Stimulated activated CD8-positive, alpha-beta memory T cell treated with anti-CD3 and anti-CD28 coated beads, Interleukin-4, amount 100 ng/mL, for 24 hours (primary cell): ENCODE measurements around the gene PHACTR2.
"Not testable (repeated sequence)": the region's sequence is repeated elsewhere in the genome, so short reads cannot be mapped to it uniquely, and the experiment has no call there.

Source experiments
- DNase-seq: peaks from one replicate; pipeline ENCODE4 v3.0.0-alpha.2; 2020; ENCODE audit warnings: low read depth

The PHACTR2 gene

GRCh38 chr6:143698759-143699429, 21.1 kb downstream of the PHACTR2 start:
- no peak for DNase-seq

- DNase-seq, result no peak
These were observed 21.7 kb downstream of the PHACTR2 start for GRCh38 chr6:143699430-143699825.

GRCh38 chr6:143700684-143701348, 23.1 kb downstream of the PHACTR2 start:
- no peak for DNase-seq

- no peak for DNase-seq
These were observed 23.8 kb downstream of the PHACTR2 start for GRCh38 chr6:143701349-143702234.

- no peak for DNase-seq
These were observed 27.8 kb downstream of the PHACTR2 start for GRCh38 chr6:143705569-143705968.

- no peak for DNase-seq
These were observed 29.9 kb downstream of the PHACTR2 start for GRCh38 chr6:143707697-143708096.

- DNase-seq, result no peak
These were observed 31.1 kb downstream of the PHACTR2 start for GRCh38 chr6:143708889-143709288.

- no peak for DNase-seq
These were observed 33.9 kb downstream of the PHACTR2 start for GRCh38 chr6:143711714-143712113.

GRCh38 chr6:143718472-143718871, 40.7 kb downstream of the PHACTR2 start:
- no peak for DNase-seq

- DNase-seq, result no peak
These were observed 43.9 kb downstream of the PHACTR2 start for GRCh38 chr6:143721642-143722041.

GRCh38 chr6:143724876-143725275, 47.1 kb downstream of the PHACTR2 start:
- no peak for DNase-seq

GRCh38 chr6:143726015-143726647, 48.4 kb downstream of the PHACTR2 start:
- no peak for DNase-seq

- no peak for DNase-seq
These were observed 49.3 kb downstream of the PHACTR2 start for GRCh38 chr6:143727035-143727434.

GRCh38 chr6:143731789-143732188, 54.0 kb downstream of the PHACTR2 start:
- DNase-seq, result no peak

- no peak for DNase-seq
These were observed 54.8 kb downstream of the PHACTR2 start for GRCh38 chr6:143732536-143732935.

- DNase-seq, result no peak
These were observed 55.7 kb downstream of the PHACTR2 start for GRCh38 chr6:143733510-143733909.

GRCh38 chr6:143734641-143735063, 56.9 kb downstream of the PHACTR2 start:
- no peak for DNase-seq

GRCh38 chr6:143738072-143738690, 60.4 kb downstream of the PHACTR2 start:
- DNase-seq, result not testable (repeated sequence)

- DNase-seq, result no peak
These were observed 61.6 kb downstream of the PHACTR2 start for GRCh38 chr6:143739341-143739851.

- DNase-seq, result no peak
These were observed 62.4 kb downstream of the PHACTR2 start for GRCh38 chr6:143740213-143740612.

GRCh38 chr6:143741480-143741879, 63.7 kb downstream of the PHACTR2 start:
- no peak for DNase-seq
